Pancreas (tissue), 10 donors: ENCODE data around the gene HTR6. TPM values are rescaled to one million over a fixed set of nuclear protein-coding genes. Genes with fewer than 3 reads are reported as not detected.
A peak's percentile ranks its signal among the peaks of the same experiment; 100 is the strongest.

Experiments
- ATAC-seq, 4 donors: fragments of 200-7000 bp; cut with Tn5 transposase; one replicate each; pipeline versions ENCODE4 v1.8.0 to v1.9.1; 2020; ENCODE audit warnings: mild to moderate bottlenecking in 4 of 4, moderate library complexity in 4 of 4
- DNase-seq, 6 donors: peaks; one replicate each; pipeline ENCODE4 v3.0.0-alpha.2; 2020
- FAIRE-seq: peaks from 2 replicates; lab custom pipeline; 2012; peaks lifted over from hg19 to GRCh38; lab: Jason Lieb, UNC
- H3K27ac ChIP-seq, 4 donors: fragments of 200-600 bp; sonication (generic); 1 replicate in 3 of 4; 2 replicates in 1 of 4; pipeline versions ENCODE4 v1.5.0 to v1.8.0; 2020
- H3K27me3 ChIP-seq, 4 donors: fragments of 200-600 bp; one replicate each; pipeline ENCODE4 v1.8.0; 2021
- H3K36me3 ChIP-seq, 3 donors: fragments of 200-600 bp; sonication (generic) in 1 of 3; one replicate each; pipeline versions ENCODE4 v1.5.0 to v1.8.0; 2020 to 2021
- H3K4me1 ChIP-seq, 3 donors: fragments of 200-600 bp; one replicate each; pipeline ENCODE4 v1.8.0; 2021
- H3K4me3 ChIP-seq, 4 donors: fragments of 200-600 bp; sonication (generic) in 2 of 4; one replicate each; pipeline versions ENCODE4 v1.5.0 to v1.8.0; 2020 to 2021
- H3K9me3 ChIP-seq, 4 donors: fragments of 200-600 bp; one replicate each; pipeline ENCODE4 v1.8.0; 2021
- WGBS, 2 donors: extraction: QIAGEN DNeasy Blood & Tissue Kit; methylation state at CpG; one replicate each; pipeline ENCODE4 v1.1.7; 2013; 5-methylcytosine and 5-hydroxymethylcytosine counted together
- intact Hi-C, 3 donors: fragments of 100-400 bp; cut with DNase I; formaldehyde crosslinking; loops; one replicate each; pipeline versions ENCODE4 v1.11.1 to v1.14.2; 2022
- polyA plus RNA-seq, 2 donors: library from polyadenylated mRNA; stranded (reverse); fragments of 200-250 nt; gene quantifications; one replicate each; pipeline ENCODE4 v1.2.3, GENCODE V29; 2013
- total RNA-seq, 6 donors: library from RNA; stranded (reverse); fragmentation: NEBNext Ultra II Directional in 4 of 6; extraction: Animal tissue kit (Norgen Biotek cat#: 25700) in 4 of 6; gene quantifications; one replicate each; pipeline versions ENCODE4 v1.2.1 to v1.2.4, GENCODE V29; 2021 to 2023
- TF ChIP-seq, protein P1 (sequence below), 4 donors: fragments of 200-600 bp; sonication (generic) in 3 of 4; IDR thresholded peaks; one replicate each; pipeline versions ENCODE4 v1.5.0 to v1.8.0; 2021; ENCODE audit warnings: antibody characterized with exemption in 4 of 4
- donor health status: healthy with polysubstance abuse.
- donor health status: DM: no; HTN: no; CAD: no; lungs with moderate emphysema.
- donor health status: DM: no; HTN: no; CAD: no.
- donor health status: control.
- donor health status: control.
- donor health status: Bipolar disorder and iron deficiency.
- donor health status: DM: yes; HTN: yes; CAD: no.
- donor health status: DM: no; HTN: no; CAD: no.
- donor health status: DM: no; HTN: no; CAD: no.
- donor health status: DM: yes; HTN: yes; CAD: no.

HTR6 gene
- total and polyA plus RNA-seq, 8 donors: not detected

DNA sequence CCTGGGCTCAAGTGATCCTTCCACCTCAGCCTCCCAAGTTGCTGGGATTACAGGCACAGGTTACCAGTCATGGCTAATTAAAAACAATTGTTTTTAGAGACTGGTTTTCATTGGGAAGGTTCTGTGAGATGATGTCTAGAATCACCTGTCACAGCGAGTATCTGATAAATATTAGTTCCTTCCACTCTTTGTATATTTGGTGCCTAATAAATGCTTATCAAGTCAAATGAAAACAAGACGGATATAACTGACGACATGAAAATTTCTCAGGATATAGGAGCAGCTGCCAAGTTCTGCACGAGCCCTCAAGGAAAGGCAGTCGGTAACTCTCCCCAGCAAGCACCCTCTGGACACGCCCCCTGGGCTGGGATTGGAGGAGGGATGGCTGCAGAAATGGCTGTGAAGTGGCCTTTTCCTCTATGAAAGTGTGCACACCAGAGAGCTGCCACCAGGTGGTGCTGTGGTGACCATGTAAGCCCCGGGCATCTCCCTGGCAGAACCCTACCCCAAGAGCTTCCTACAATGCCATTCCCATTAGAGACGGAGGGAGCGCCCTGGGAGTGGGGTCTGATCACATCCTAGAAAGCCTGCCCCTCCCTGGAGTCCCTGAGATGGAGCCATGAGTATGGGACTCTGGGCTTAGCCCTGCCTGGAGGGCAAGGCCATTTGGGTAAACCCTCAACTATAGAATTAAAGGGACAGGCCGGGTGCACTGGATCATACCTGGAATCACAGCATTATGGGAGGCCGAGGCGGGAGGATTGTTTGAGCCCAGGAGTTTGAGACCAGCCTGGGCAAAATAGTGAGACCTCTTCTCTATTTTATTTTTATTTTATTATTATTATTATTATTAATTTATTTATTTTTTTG lies 50.9 kb downstream of the HTR6 start:
- Histone ChIP-seq H3K27ac (no peak overlapping the region), H3K4me3 (no peak overlapping the region), H3K27me3 (no peaks in the 10 kb centered on the region), H3K9me3 (no peaks in the 10 kb centered on the region), H3K36me3 (no peaks in the 10 kb centered on the region), H3K4me1 (no peaks in the 10 kb centered on the region)
- ATAC-seq: peak; percentile 94 to 100 (median 99)
- DNase-seq: peak; percentile 84 to 95 (median 92)
- FAIRE-seq: no peak
- TF ChIP-seq, protein P1, sequence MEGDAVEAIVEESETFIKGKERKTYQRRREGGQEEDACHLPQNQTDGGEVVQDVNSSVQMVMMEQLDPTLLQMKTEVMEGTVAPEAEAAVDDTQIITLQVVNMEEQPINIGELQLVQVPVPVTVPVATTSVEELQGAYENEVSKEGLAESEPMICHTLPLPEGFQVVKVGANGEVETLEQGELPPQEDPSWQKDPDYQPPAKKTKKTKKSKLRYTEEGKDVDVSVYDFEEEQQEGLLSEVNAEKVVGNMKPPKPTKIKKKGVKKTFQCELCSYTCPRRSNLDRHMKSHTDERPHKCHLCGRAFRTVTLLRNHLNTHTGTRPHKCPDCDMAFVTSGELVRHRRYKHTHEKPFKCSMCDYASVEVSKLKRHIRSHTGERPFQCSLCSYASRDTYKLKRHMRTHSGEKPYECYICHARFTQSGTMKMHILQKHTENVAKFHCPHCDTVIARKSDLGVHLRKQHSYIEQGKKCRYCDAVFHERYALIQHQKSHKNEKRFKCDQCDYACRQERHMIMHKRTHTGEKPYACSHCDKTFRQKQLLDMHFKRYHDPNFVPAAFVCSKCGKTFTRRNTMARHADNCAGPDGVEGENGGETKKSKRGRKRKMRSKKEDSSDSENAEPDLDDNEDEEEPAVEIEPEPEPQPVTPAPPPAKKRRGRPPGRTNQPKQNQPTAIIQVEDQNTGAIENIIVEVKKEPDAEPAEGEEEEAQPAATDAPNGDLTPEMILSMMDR (IDR thresholded peaks at IDR 0.05): peak; percentile 76 to 84 (median 80)
- intact Hi-C loops: no loop called here
- 36 to 37% methylated on average over 12 of the region's 12 CpGs for WGBS, 2 donors

DNA sequence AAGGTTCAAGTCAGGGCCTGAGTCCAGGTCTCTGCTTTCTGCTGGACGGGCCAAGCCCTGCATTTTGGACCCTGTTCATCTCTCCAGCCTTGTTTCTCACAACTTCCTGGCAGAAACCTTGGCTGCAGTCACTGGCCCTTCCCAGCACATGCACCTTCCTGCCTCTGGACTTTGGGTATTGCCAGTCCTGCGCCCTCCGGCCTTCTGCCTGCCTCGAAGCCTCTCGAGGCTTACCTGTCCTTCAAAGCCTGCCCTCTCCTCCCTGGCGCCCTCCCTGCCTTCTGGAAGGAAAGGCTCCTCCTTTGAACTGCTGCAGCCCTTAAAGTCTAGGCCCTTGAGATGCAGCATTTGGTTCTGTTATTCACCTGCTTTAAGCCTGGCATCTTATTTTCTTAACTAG lies 52.8 kb downstream of the HTR6 start:
- Histone ChIP-seq H3K4me1 (no peaks in the 10 kb centered on the region), H3K27me3 (no peaks in the 10 kb centered on the region), H3K4me3 (no peak overlapping the region), H3K9me3 (no peaks in the 10 kb centered on the region), H3K27ac (no peak overlapping the region), H3K36me3 (no peaks in the 10 kb centered on the region)
- ATAC-seq (no peak), FAIRE-seq (no peak), DNase-seq (no peak)
- intact Hi-C loops: no loop called here
- 87 to 96% methylated on average over 6 of the region's 6 CpGs for WGBS, 2 donors
- TF ChIP-seq, protein P1 (IDR thresholded peaks at IDR 0.05): no peak

DNA sequence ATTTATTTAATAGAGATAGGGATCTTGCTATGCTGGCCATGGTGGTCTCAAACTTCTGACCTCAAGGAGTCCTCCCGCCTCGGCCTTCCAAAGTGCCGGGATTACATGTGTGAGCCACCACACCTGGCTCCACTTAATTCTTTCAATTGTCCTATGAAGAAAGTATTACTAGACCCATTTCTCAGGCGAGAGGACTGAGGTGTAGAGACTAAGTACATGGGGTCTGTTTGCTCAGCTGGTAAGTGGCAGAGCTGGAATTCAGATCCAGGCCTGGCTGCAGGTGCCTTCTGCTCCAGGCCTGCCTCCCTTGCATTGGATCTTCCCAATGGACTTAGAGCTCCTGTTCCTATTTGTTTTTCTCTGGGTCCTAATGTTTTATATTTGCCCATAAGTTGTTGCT lies 55.5 kb downstream of the HTR6 start:
- Histone ChIP-seq H3K36me3 (peaks cover 0 to 7% (median 0%) of the 10 kb centered on the region in 3 donors), H3K9me3 (no peaks in the 10 kb centered on the region), H3K4me3 (no peak overlapping the region), H3K27me3 (no peaks in the 10 kb centered on the region), H3K4me1 (no peaks in the 10 kb centered on the region), H3K27ac (no peak overlapping the region)
- intact Hi-C loops: no loop called here
- FAIRE-seq (no peak), DNase-seq (no peak), ATAC-seq (no peak)
- 97 to 98% methylated on average over 4 of the region's 4 CpGs for WGBS, 2 donors
- TF ChIP-seq, protein P1 (IDR thresholded peaks at IDR 0.05): no peak

DNA sequence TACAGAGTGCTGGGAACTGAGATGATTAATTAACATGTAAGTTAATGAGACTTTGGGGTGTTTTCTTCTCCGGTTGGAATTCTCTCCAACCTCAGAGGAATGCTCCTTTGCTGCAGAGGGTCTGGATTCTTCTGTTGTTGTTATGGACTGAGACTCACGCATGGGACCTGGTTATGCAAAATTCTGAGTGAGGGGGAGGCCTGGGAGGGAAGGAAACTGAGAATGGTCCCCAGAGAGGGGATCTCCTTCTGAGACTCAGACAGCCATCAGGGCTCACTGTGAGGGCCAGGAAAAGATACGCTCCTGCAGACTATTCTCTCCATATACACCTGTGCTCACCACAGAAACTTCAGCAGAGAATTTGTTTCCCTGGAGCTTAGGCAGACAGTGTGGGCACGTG lies 56.3 kb downstream of the HTR6 start:
- Histone ChIP-seq H3K9me3 (no peaks in the 10 kb centered on the region), H3K4me3 (no peak overlapping the region), H3K4me1 (no peaks in the 10 kb centered on the region), H3K27me3 (no peaks in the 10 kb centered on the region), H3K36me3 (peaks cover 0 to 7% (median 0%) of the 10 kb centered on the region in 3 donors), H3K27ac (no peak overlapping the region)
- ATAC-seq (no peak), DNase-seq (no peak), FAIRE-seq (no peak)
- 80 to 87% methylated on average over 4 of the region's 4 CpGs for WGBS, 2 donors
- intact Hi-C loops: no loop called here
- TF ChIP-seq, protein P1 (IDR thresholded peaks at IDR 0.05): no peak

DNA sequence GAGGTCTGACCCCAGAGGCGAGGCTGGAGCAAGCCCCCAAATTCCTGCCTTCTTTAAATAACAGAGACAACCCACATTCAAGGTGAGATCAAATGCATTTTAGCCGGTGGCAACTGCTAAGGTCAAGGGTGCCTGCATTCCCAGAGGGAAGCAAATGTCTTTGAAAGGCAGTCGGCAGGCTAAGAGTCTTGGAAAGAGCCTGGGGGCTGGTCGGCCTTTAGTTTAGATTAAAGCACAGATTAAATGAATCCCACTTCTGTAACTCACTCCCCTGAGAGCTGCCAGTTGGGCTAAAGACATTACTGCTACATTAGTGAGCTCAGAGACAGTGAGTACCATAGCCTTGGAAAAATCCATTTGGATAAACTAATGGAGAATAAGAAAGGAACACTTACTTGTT lies 59.2 kb downstream of the HTR6 start:
- TF ChIP-seq, protein P1 (IDR thresholded peaks at IDR 0.05): no peak
- peaks cover 0 to 28% (median 0%) of the 10 kb centered on the region in 3 donors for H3K36me3 ChIP-seq
- H3K4me1 ChIP-seq: no peaks in the 10 kb centered on the region
- DNase-seq (no peak), FAIRE-seq (no peak), ATAC-seq (no peak)
- H3K9me3 ChIP-seq: no peaks in the 10 kb centered on the region
- no peak overlapping the region for H3K4me3 ChIP-seq
- intact Hi-C loops: no loop called here
- H3K27ac ChIP-seq: no peak overlapping the region
- no peaks in the 10 kb centered on the region for H3K27me3 ChIP-seq
- WGBS, 2 donors: 76 to 79% methylated on average over 4 of the region's 4 CpGs
